Ovary (tissue), 10 donors: ENCODE results near the gene APBB1. TPM values are rescaled to one million over a fixed set of nuclear protein-coding genes. Genes with fewer than 3 reads are reported as not detected.

Experiments
- DNase-seq, 5 donors: peaks; one replicate each; pipeline ENCODE4 v3.0.0-alpha.2; 2019 to 2020
- H3K27ac ChIP-seq, 2 donors: fragments of 200-600 bp; one replicate each; pipeline versions ENCODE4 v1.5.1 to v1.8.0; 2019 to 2022
- H3K27me3 ChIP-seq: fragments of 200-600 bp; one replicate; pipeline ENCODE4 v1.8.0; 2022
- H3K36me3 ChIP-seq: fragments of 200-600 bp; sonication (generic); one replicate; pipeline ENCODE4 v1.5.1; 2019
- H3K4me1 ChIP-seq: one replicate; pipeline ENCODE4 v1.8.1; 2013; ENCODE audit warnings: mild to moderate bottlenecking, moderate library complexity; ENCODE audit not compliant: insufficient read depth
- H3K4me3 ChIP-seq: fragments of 200-600 bp; sonication (generic); one replicate; pipeline ENCODE4 v1.5.1; 2017
- H3K9me3 ChIP-seq, 2 donors: fragments of 200-600 bp in 1 of 2; sonication (generic) in 1 of 2; one replicate each; pipeline versions ENCODE4 v1.5.1 to v1.8.1; 2013 to 2019; ENCODE audit warnings: mild to moderate bottlenecking in 1 of 2, moderate library complexity in 1 of 2
- EP300 ChIP-seq: sonication (generic); formaldehyde crosslinking; IDR thresholded peaks from one replicate; pipeline ENCODE4 v1.6.1; 2017; ENCODE audit warnings: antibody characterized with exemption
- POLR2A ChIP-seq: fragments of 450-650 bp; IDR thresholded peaks from one replicate; pipeline ENCODE4 v1.6.1; 2017; ENCODE audit warnings: antibody characterized with exemption, mild to moderate bottlenecking, moderate library complexity
- WGBS, 3 donors: extraction: QIAGEN DNeasy Blood & Tissue Kit in 1 of 3; methylation state at CpG; one replicate each; pipeline versions ENCODE4 v1.1.5 to v1.1.7; 2013 to 2017; 5-methylcytosine and 5-hydroxymethylcytosine counted together
- intact Hi-C, 4 donors: fragments of 100-400 bp; cut with DNase I; formaldehyde crosslinking; loops; one replicate each; pipeline versions ENCODE4 v1.11.0 to v1.15.1; 2022 to 2023
- long read RNA-seq, 3 donors: library from polyadenylated mRNA in 2 of 3; unstranded in 2 of 3; transcript quantifications; one replicate each; pipeline ENCODE4 v2.0.0 and lab custom pipeline, GENCODE V29; 2021 to 2026
- polyA plus RNA-seq, 2 donors: library from polyadenylated mRNA; stranded (reverse); fragments of 200-250 nt in 1 of 2; fragments of 350-450 nt in 1 of 2; fragmentation: Illumina TruSeq in 1 of 2; extraction: RNeasy Lipid Tissue Mini Kit (QIAGEN cat#74804) in 1 of 2; gene quantifications; one replicate each; pipeline ENCODE4 v1.2.3, GENCODE V29; 2013 to 2014
- total RNA-seq, 7 donors: library from RNA; depleted of rRNA in 2 of 7; stranded (reverse); fragments of >200 nt in 2 of 7; fragmentation: NEBNext Ultra II Directional in 3 of 7; extraction: Animal tissue kit (Norgen Biotek cat#: 25700) in 3 of 7; gene quantifications; one replicate each; pipeline versions ENCODE4 v1.1.0 to v1.2.4, GENCODE V29; 2016 to 2023
- TF ChIP-seq, protein P1 (sequence below), 3 donors: fragments of 450-650 bp in 2 of 3; fragments of 200-600 bp in 1 of 3; IDR thresholded peaks; one replicate each; pipeline versions ENCODE4 v1.5.1 to v1.8.0; 2016 to 2022; ENCODE audit warnings: antibody characterized with exemption in 3 of 3, mild to moderate bottlenecking in 1 of 3
- donor health status: DM: no; HTN: no; CAD: no; lungs with moderate emphysema.
- donor health status: DM: no; HTN: no; CAD: no.
- donor health status: Bipolar disorder and iron deficiency.
- donor health status: DM: yes; HTN: yes; CAD: no.
- donor health status: DM: no; HTN: no; CAD: no.
- donor health status: DM: yes; HTN: yes; CAD: no.

APBB1 gene
- 10 to 100 TPM; 50.1 to 90.9 (median 60.4) TPM for total RNA-seq
- 10 to 100 TPM; 34.1 to 57.7 TPM for polyA plus RNA-seq
- long read RNA-seq, donor 1, transcript APBB1-203 (14 exons, 2,684 nt), result minor isoform, 9 of 868 reads
- long read RNA-seq, donor 1, transcript APBB1-204 (8 exons, 1,458 nt), result minor isoform, 5 of 868 reads
- long read RNA-seq, donor 1, transcript APBB1-201 (14 exons, 2,636 nt), result major isoform, 602 of 868 reads
- long read RNA-seq, donor 1, transcript APBB1-202 (14 exons, 2,619 nt), result minor isoform, 44 of 868 reads
- long read RNA-seq, donor 1, partial matches to known transcripts, result 91 of 868 reads
- long read RNA-seq, donor 1, other reads (novel, unspliced or antisense), result 114 of 868 reads
- long read RNA-seq, donor 2, transcript APBB1-201 (14 exons, 2,636 nt), result major isoform, 6 of 11 reads
- long read RNA-seq, donor 2, partial matches to known transcripts, result 5 of 11 reads
- long read RNA-seq, donor 2, other reads (novel, unspliced or antisense), result 0 of 11 reads
- long read RNA-seq, donor 3, transcript APBB1-201 (14 exons, 2,636 nt), result major isoform, 140 of 200 reads
- long read RNA-seq, donor 3, partial matches to known transcripts, result 15 of 200 reads
- long read RNA-seq, donor 3, other reads (novel, unspliced or antisense), result 39 of 200 reads

DNA sequence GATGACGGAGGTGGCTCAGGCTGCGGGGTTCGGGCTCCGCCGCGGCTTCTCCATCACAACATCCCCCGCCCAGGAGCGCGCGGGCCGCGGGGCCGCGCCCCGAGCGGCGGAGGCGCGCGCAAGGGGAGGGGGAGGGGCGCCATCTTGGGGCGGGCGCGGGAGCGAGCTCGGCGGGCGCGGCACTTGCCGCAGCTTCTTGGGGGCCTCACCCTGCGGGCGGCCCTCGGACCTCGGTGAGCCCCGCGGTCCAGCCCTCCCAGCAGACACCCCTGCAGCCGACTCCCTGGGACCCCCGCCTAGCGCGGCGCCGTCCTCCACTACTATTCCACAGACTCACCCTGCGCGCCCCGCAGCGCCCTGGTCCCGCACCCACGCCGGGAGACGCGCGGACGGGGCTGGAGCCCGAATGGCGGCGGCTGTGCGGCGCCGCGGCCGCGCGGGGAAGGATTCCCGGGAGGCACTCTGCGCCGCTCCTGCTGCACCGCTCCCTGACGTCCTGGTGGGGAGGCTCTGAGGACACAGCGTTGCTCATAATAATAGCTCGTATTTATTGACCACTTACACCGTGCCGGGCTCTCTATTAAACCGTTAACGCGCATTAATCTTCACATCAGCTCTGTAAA lies at the start of gene APBB1:
Gene APBB1, minus strand, starts transcription at position 86 of the 623 bp plus-strand sequence. CDS start 7,747 bp downstream, outside the sequence.
- Histone ChIP-seq H3K4me3 (peak within 1 kb of the TSS; percentile 88), H3K4me1 (peaks cover 4% of the 10 kb centered on the region), H3K9me3 (no peaks in the 10 kb centered on the region), H3K36me3 (no peaks in the 10 kb centered on the region), H3K27me3 (no peaks in the 10 kb centered on the region), H3K27ac (peak within 1 kb of the TSS; percentile 95 to 97)
- intact Hi-C loops, result no loop called here
- TF ChIP-seq, protein P1, sequence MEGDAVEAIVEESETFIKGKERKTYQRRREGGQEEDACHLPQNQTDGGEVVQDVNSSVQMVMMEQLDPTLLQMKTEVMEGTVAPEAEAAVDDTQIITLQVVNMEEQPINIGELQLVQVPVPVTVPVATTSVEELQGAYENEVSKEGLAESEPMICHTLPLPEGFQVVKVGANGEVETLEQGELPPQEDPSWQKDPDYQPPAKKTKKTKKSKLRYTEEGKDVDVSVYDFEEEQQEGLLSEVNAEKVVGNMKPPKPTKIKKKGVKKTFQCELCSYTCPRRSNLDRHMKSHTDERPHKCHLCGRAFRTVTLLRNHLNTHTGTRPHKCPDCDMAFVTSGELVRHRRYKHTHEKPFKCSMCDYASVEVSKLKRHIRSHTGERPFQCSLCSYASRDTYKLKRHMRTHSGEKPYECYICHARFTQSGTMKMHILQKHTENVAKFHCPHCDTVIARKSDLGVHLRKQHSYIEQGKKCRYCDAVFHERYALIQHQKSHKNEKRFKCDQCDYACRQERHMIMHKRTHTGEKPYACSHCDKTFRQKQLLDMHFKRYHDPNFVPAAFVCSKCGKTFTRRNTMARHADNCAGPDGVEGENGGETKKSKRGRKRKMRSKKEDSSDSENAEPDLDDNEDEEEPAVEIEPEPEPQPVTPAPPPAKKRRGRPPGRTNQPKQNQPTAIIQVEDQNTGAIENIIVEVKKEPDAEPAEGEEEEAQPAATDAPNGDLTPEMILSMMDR (IDR thresholded peaks at IDR 0.05), result peak in 2 of 3 donors; percentile 19 to 27
- no peak for TF ChIP-seq EP300
- peak; percentile 62 for TF ChIP-seq POLR2A
- peak; percentile 75 to 87 (median 83) for DNase-seq
- 0 to 1% (median 1%) methylated on average over 20 to 74 of the region's 75 CpGs for WGBS, 3 donors

- intact Hi-C loops, result no loop called here
- Histone ChIP-seq H3K27ac (no peak overlapping the region), H3K36me3 (no peaks in the 10 kb centered on the region), H3K9me3 (no peaks in the 10 kb centered on the region), H3K27me3 (no peaks in the 10 kb centered on the region), H3K4me1 (no peaks in the 10 kb centered on the region), H3K4me3 (no peak overlapping the region)
- 89 to 96% (median 90%) methylated on average over 1 of the region's 1 CpG for WGBS, 3 donors
- TF ChIP-seq, protein P1 (IDR thresholded peaks at IDR 0.05), result no peak
- TF ChIP-seq POLR2A (no peak), EP300 (no peak)
- DNase-seq, result no peak
These were observed 40.2 kb upstream of the APBB1 start for GRCh38 chr11:6459099-6459450.

DNA sequence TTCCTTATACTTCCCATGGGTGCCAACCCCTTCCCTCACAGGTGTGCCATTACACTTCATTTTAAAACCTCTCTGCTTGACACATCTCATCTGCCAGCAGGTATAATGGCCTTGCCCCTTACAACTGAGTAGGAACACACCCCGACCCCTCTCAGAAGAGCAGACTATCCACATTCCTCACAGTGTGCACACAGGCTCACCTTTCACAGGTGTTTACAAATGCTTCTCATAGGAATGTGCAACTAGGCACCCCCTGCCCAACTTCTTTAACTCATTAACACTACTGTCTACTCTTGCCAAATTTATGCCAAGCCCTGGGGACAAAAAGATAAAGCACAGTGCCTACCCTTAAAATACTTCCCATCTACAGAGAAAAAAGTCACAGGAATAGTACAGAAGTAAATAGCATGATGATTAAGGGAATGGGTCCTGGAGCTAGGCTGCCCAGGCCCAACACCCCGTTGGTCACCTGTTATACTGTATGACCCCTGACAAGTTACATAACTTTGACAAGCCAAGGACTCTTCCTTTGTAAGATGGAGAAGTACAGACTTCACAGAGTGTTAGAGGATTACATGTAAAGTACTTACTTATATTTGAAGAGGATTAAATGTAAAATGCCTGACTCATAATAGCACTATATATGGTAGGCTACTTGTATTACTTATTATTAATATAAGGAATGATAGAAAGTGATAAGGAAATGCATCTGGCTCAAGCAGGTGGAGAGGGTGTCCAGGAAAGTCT lies 39.6 kb upstream of the APBB1 start:
- no peaks in the 10 kb centered on the region for H3K27me3 ChIP-seq
- no peaks in the 10 kb centered on the region for H3K36me3 ChIP-seq
- no peak overlapping the region for H3K4me3 ChIP-seq
- no peak for TF ChIP-seq POLR2A
- TF ChIP-seq, protein P1 (IDR thresholded peaks at IDR 0.05), result no peak
- no peak for TF ChIP-seq EP300
- 85 to 91% (median 87%) methylated on average over 2 of the region's 2 CpGs for WGBS, 3 donors
- no peak for DNase-seq
- no peak overlapping the region for H3K27ac ChIP-seq
- intact Hi-C loops, result no loop called here
- no peaks in the 10 kb centered on the region for H3K9me3 ChIP-seq
- H3K4me1 ChIP-seq, result no peaks in the 10 kb centered on the region
